K562 (cell line): ENCODE results near the gene LAMA2. TPM values are rescaled to one million over a fixed set of nuclear protein-coding genes. Genes with fewer than 3 reads are reported as not detected.

Source experiments
- CBX3 ChIP-seq, 2 experiments: IDR thresholded peaks; 1 replicate in 1 of 2; 2 replicates in 1 of 2; pipeline ENCODE4 v1.6.1; 2012; ENCODE audit warnings: inconsistent platforms in 2 of 2, low read length in 2 of 2, borderline replicate concordance in 1 of 2, control low read depth in 1 of 2
- CEBPG ChIP-seq, 3 experiments: fragments of 200-800 bp in 1 of 3; sonication (Bioruptor generic) in 1 of 3; sonication (generic) in 1 of 3; formaldehyde crosslinking in 1 of 3; IDR thresholded peaks in 2 of 3; conservative IDR thresholded peaks in 1 of 3; 2 replicates each; pipeline versions ENCODE4 v1.6.1 to v1.8.0; 2016 to 2022; ENCODE audit warnings: missing compliant biosample characterization in 2 of 3, missing genetic modification characterization in 2 of 3, mild to moderate bottlenecking in 1 of 3, missing genetic modification reagents in 1 of 3
- DDX20 ChIP-seq: fragments of 450-650 bp; IDR thresholded peaks from 2 replicates; pipeline ENCODE4 v1.6.1; 2016; ENCODE audit warnings: missing genetic modification characterization, low read depth, mild to moderate bottlenecking, missing compliant biosample characterization, moderate library complexity
- HDAC6 ChIP-seq: IDR thresholded peaks from 2 replicates; pipeline ENCODE4 v1.6.1; 2012; ENCODE audit warnings: low read depth, mild to moderate bottlenecking, control low read depth, inconsistent platforms, low read length, moderate library complexity
- KAT7 ChIP-seq: sonication (generic); formaldehyde crosslinking; IDR thresholded peaks from 2 replicates; pipeline ENCODE4 v1.8.0; 2022; ENCODE audit warnings: missing genetic modification reagents, mild to moderate bottlenecking, borderline replicate concordance
- MAFF ChIP-seq: IDR thresholded peaks from 2 replicates; pipeline ENCODE4 v1.6.1; 2012; ENCODE audit warnings: low read length, improper control_type of control experiment
- RCOR1 ChIP-seq, 2 experiments: IDR thresholded peaks; 2 replicates each; pipeline ENCODE4 v1.6.1; 2012; ENCODE audit warnings: low read depth in 2 of 2, low read length in 2 of 2, borderline replicate concordance in 1 of 2, improper control_type of control experiment in 1 of 2
- VEZF1 ChIP-seq: fragments of 200-800 bp; sonication (Bioruptor generic); IDR thresholded peaks from 2 replicates; pipeline ENCODE4 v1.6.1; 2017; ENCODE audit warnings: missing genetic modification characterization, missing compliant biosample characterization
- ZBTB43 ChIP-seq: sonication (generic); formaldehyde crosslinking; IDR thresholded peaks from 2 replicates; pipeline ENCODE4 v1.8.0; 2023; ENCODE audit warnings: mild to moderate bottlenecking, missing genetic modification reagents
- ZBTB49 ChIP-seq: sonication (generic); formaldehyde crosslinking; IDR thresholded peaks from 2 replicates; pipeline ENCODE4 v1.8.0; 2022; ENCODE audit warnings: missing genetic modification reagents, mild to moderate bottlenecking, borderline replicate concordance
- ZNF311 ChIP-seq: fragments of 250-450 bp; sonication (Bioruptor Pico); IDR thresholded peaks from 2 replicates; pipeline ENCODE4 v1.4.0; 2020; ENCODE audit warnings: mild to moderate bottlenecking, moderate library complexity
- ZNF518B ChIP-seq: fragments of 250-450 bp; sonication (Bioruptor Pico); IDR thresholded peaks from 2 replicates; pipeline ENCODE4 v1.5.0; 2021; ENCODE audit warnings: mild to moderate bottlenecking, moderate library complexity
- ZNF639 ChIP-seq, 2 experiments: fragments of 200-800 bp in 1 of 2; sonication (Bioruptor generic) in 1 of 2; sonication (generic) in 1 of 2; formaldehyde crosslinking in 1 of 2; IDR thresholded peaks in 1 of 2; conservative IDR thresholded peaks in 1 of 2; 2 replicates each; pipeline versions ENCODE4 v1.5.0 to v1.6.1; 2016 to 2020; ENCODE audit warnings: missing compliant biosample characterization in 1 of 2, missing genetic modification characterization in 1 of 2, missing genetic modification reagents in 1 of 2
- ZNF76 ChIP-seq: fragments of 250-450 bp; sonication (Bioruptor Pico); IDR thresholded peaks from 2 replicates; pipeline ENCODE4 v1.4.0; 2020; ENCODE audit warnings: mild to moderate bottlenecking, moderate library complexity, borderline replicate concordance
- polyA plus RNA-seq, 8 experiments: library from polyadenylated mRNA; depleted of rRNA in 4 of 8; stranded (reverse) in 5 of 8; unstranded in 3 of 8; fragments of >200 nt; fragmentation: Nextera tagmentation in 2 of 8; fragmentation: Illumina TruSeq in 1 of 8; extraction: Ambion mirVana in 2 of 8; extraction: Trizol in 1 of 8; gene quantifications; 2 replicates each; pipeline versions ENCODE4 v1.2.1 to v1.2.3, GENCODE V29; 2011 to 2014; ENCODE audit warnings: inconsistent platforms in 1 of 8, missing spikeins in 1 of 8
- total RNA-seq, 7 experiments: library from RNA; depleted of rRNA in 6 of 7; stranded (reverse); fragments of >200 nt in 6 of 7; fragmentation: Illumina TruSeq in 2 of 7; extraction: Trizol in 2 of 7; gene quantifications; 2 replicates each; pipeline versions ENCODE4 v1.2.1 to v1.2.3, GENCODE V29; 2011 to 2021; ENCODE audit warnings: low replicate concordance in 1 of 7

Gene LAMA2
- total and polyA plus RNA-seq, 9 of the 15 experiments (the other 6 are each of a cell fraction or from before 2014, with no cell fraction given): 0.04 to 1.5 (median 0.36) TPM

- TF ChIP-seq ZNF518B: no peak
- TF ChIP-seq CBX3 (IDR thresholded peaks at IDR 0.05; ENCODE audit: borderline replicate concordance in 1 of 2, low read length in 2 of 2): peak in 1 of 2 experiments; percentile 2; a peak in 1 of 3 replicates
- no peak for TF ChIP-seq ZBTB49 (CRISPR knock-in tag)
- TF ChIP-seq ZNF311: no peak
- TF ChIP-seq CEBPG (CRISPR knock-in tag; IDR thresholded peaks at IDR 0.05): no peak
- TF ChIP-seq CEBPG (tag; conservative IDR thresholded peaks at IDR 0.05 in 1 of 2, IDR thresholded peaks at IDR 0.05 in 1 of 2): peak in 1 of 2 experiments; percentile 71; a peak in 2 of 4 replicates
- no peak for TF ChIP-seq DDX20 (tag)
- peak; percentile 53; the same call in 1 of the 2 replicates for TF ChIP-seq VEZF1 (CRISPR knock-in tag)
- TF ChIP-seq ZNF76 (CRISPR knock-in tag): no peak
- no peak for TF ChIP-seq KAT7
- TF ChIP-seq ZNF639 (CRISPR knock-in tag; conservative IDR thresholded peaks at IDR 0.05 in 1 of 2, IDR thresholded peaks at IDR 0.05 in 1 of 2): no peak
- no peak for TF ChIP-seq ZBTB43 (CRISPR knock-in tag)
- no peak for TF ChIP-seq HDAC6
- TF ChIP-seq MAFF: no peak
- TF ChIP-seq RCOR1 (IDR thresholded peaks at IDR 0.05; ENCODE audit: borderline replicate concordance in 1 of 2, low read depth in 2 of 2, low read length in 2 of 2): 0 out of 4 replicates have a peak, but pooled peaks of 1 of the 2 experiments have one; percentile 13
These were observed 607.8 kb downstream of the LAMA2 start (continued) for GRCh38 chr6:129490521-129491255.
